Neural progenitor cell (in vitro differentiated cells): Measurements from ENCODE around the gene ALAS1. TPM values are rescaled to one million over a fixed set of nuclear protein-coding genes. Genes with fewer than 3 reads are reported as not detected.
A peak's percentile ranks its signal among the peaks of the same experiment; 100 is the strongest.

ENCODE experiments used
- DNase-seq: peaks from one replicate; pipeline ENCODE4 v3.0.0-alpha.2; 2016; ENCODE audit warnings: low spot score
- H2AFZ ChIP-seq: fragments of 200-600 bp; sonication (generic); replicated peaks from 2 replicates; pipeline ENCODE4 v1.6.1; 2016; ENCODE audit warnings: antibody characterized with exemption
- H3F3A ChIP-seq: fragments of 200-600 bp; sonication (generic); 2 replicates; pipeline ENCODE4 v1.6.1; 2016; ENCODE audit warnings: antibody characterized with exemption, low read depth
- H3K27ac ChIP-seq: fragments of 200-600 bp; sonication (generic); 2 replicates; pipeline ENCODE4 v1.5.1; 2016; ENCODE audit warnings: mild to moderate bottlenecking
- H3K27me3 ChIP-seq: fragments of 200-600 bp; sonication (generic); 2 replicates; pipeline ENCODE4 v1.6.1; 2016; ENCODE audit warnings: mild to moderate bottlenecking, moderate library complexity
- H3K36me3 ChIP-seq: fragments of 200-600 bp; sonication (generic); 2 replicates; pipeline ENCODE4 v1.5.1; 2016
- H3K4me1 ChIP-seq: fragments of 200-600 bp; sonication (generic); 2 replicates; pipeline ENCODE4 v1.6.1; 2016; ENCODE audit warnings: mixed run types
- H3K4me2 ChIP-seq: fragments of 200-600 bp; sonication (generic); 2 replicates; pipeline ENCODE4 v1.6.1; 2016
- H3K4me3 ChIP-seq: fragments of 200-600 bp; sonication (generic); 2 replicates; pipeline ENCODE4 v1.5.1; 2016
- H3K79me2 ChIP-seq: fragments of 200-600 bp; sonication (generic); 2 replicates; pipeline ENCODE4 v1.6.1; 2016; ENCODE audit warnings: low read depth
- H3K9ac ChIP-seq: fragments of 200-600 bp; sonication (generic); 2 replicates; pipeline ENCODE4 v1.6.1; 2016
- H3K9me3 ChIP-seq: fragments of 200-600 bp; sonication (generic); 2 replicates; pipeline ENCODE4 v1.5.1; 2016; ENCODE audit warnings: low read depth
- H4K20me1 ChIP-seq: fragments of 200-600 bp; sonication (generic); 2 replicates; pipeline ENCODE4 v1.6.1; 2016; ENCODE audit warnings: low read depth
- H3K27ac Mint-ChIP-seq: 3 replicates; pipeline ENCODE4 v1.8.0; 2021; ENCODE audit warnings: mixed read lengths
- H3K27me3 Mint-ChIP-seq: 2 replicates; pipeline ENCODE4 v1.8.0; 2022; ENCODE audit warnings: low read depth, mild to moderate bottlenecking, inconsistent platforms, moderate library complexity, mixed read lengths; ENCODE audit not compliant: insufficient read depth
- H3K36me3 Mint-ChIP-seq: 3 replicates; pipeline ENCODE4 v1.8.0; 2021; ENCODE audit warnings: mixed read lengths
- H3K4me1 Mint-ChIP-seq: 3 replicates; pipeline ENCODE4 v1.8.0; 2021; ENCODE audit warnings: mixed read lengths
- H3K4me3 Mint-ChIP-seq: 3 replicates; pipeline ENCODE4 v1.8.0; 2021; ENCODE audit warnings: mild to moderate bottlenecking, moderate library complexity, mixed read lengths
- H3K9me3 Mint-ChIP-seq: 3 replicates; pipeline ENCODE4 v1.8.0; 2020; ENCODE audit warnings: mixed read lengths
- EZH2 ChIP-seq: fragments of 200-600 bp; sonication (generic); IDR thresholded peaks from 2 replicates; pipeline ENCODE4 v1.6.1; 2017; ENCODE audit warnings: antibody characterized with exemption, mild to moderate bottlenecking, moderate library complexity
- EZH2phosphoT487 ChIP-seq: fragments of 200-600 bp; sonication (generic); IDR thresholded peaks from 2 replicates; pipeline ENCODE4 v1.6.1; 2017; ENCODE audit warnings: antibody characterized with exemption
- total RNA-seq: library from RNA; depleted of rRNA; stranded (reverse); fragments of >200 nt; gene quantifications from 2 replicates; pipeline ENCODE4 v1.2.3, GENCODE V29; 2015; ENCODE audit warnings: low replicate concordance
- TF ChIP-seq, protein P1 (sequence below): fragments of 200-600 bp; sonication (generic); IDR thresholded peaks from 2 replicates; pipeline ENCODE4 v1.5.1; 2017; ENCODE audit warnings: antibody characterized with exemption, mild to moderate bottlenecking

Gene ALAS1
- total RNA-seq, 1 donor from 2014 or later, result 35.0 TPM

DNA sequence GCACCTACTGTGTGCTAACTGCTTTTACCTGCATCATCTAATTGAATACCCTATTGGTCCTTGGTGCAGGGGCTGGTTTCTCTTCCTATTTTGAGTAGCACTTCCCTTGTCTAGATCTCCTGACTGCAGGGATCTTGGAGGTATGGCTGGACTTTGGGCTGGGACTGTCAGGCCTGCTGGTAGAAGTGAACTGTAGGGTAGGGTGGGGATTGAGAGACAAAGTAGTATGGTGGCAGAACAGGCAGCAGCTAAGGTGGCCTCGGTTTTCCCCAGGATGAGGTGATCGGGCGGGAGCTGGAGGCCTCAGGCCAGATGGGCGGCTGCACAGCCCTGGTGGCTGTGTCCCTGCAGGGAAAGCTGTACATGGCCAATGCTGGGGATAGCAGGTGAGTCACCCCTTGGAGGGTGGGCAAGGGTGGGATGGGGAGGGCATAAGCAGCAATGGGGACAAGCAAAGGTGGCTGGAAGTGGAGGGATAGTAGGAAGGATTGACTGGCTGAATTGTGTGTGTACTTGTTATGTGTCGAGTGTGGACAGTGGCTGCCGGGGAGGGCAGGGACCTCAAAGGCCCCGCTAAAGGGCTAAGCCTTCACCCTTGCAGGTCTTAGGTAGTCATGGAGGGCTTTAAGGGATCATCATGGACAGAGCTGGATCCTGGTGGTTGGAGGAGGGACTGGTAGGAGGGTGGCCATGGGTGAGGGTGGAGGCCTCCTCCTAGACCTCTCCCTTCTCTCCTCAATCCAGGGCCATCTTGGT lies 49.6 kb downstream of the ALAS1 start:
- no peaks in the 10 kb centered on the region for H3K36me3 ChIP-seq
- no peaks in the 10 kb centered on the region for H3K9me3 Mint-ChIP-seq
- H3K4me2 ChIP-seq, result no peak overlapping the region
- no peak overlapping the region for H3K27ac ChIP-seq
- peak overlapping the region; percentile 69 for H3K4me3 Mint-ChIP-seq
- H3F3A ChIP-seq, result peaks cover 18% of the 10 kb centered on the region
- peaks cover 26% of the 10 kb centered on the region for H3K27me3 Mint-ChIP-seq
- TF ChIP-seq, protein P1, sequence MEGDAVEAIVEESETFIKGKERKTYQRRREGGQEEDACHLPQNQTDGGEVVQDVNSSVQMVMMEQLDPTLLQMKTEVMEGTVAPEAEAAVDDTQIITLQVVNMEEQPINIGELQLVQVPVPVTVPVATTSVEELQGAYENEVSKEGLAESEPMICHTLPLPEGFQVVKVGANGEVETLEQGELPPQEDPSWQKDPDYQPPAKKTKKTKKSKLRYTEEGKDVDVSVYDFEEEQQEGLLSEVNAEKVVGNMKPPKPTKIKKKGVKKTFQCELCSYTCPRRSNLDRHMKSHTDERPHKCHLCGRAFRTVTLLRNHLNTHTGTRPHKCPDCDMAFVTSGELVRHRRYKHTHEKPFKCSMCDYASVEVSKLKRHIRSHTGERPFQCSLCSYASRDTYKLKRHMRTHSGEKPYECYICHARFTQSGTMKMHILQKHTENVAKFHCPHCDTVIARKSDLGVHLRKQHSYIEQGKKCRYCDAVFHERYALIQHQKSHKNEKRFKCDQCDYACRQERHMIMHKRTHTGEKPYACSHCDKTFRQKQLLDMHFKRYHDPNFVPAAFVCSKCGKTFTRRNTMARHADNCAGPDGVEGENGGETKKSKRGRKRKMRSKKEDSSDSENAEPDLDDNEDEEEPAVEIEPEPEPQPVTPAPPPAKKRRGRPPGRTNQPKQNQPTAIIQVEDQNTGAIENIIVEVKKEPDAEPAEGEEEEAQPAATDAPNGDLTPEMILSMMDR, result no peak
- TF ChIP-seq EZH2phosphoT487 (no peak), EZH2 (no peak)
- H3K4me3 ChIP-seq, result no peak overlapping the region
- peaks cover 13% of the 10 kb centered on the region for H3K36me3 Mint-ChIP-seq
- H3K9me3 ChIP-seq, result no peaks in the 10 kb centered on the region
- H3K27me3 ChIP-seq, result peaks cover 46% of the 10 kb centered on the region
- H3K4me1 Mint-ChIP-seq, result no peaks in the 10 kb centered on the region
- H4K20me1 ChIP-seq, result peaks cover 2% of the 10 kb centered on the region
- H3K9ac ChIP-seq, result no peak overlapping the region
- H3K27ac Mint-ChIP-seq, result no peak overlapping the region
- no peaks in the 10 kb centered on the region for H3K79me2 ChIP-seq
- H3K4me1 ChIP-seq, result no peaks in the 10 kb centered on the region
- no peak overlapping the region for H2AFZ ChIP-seq
- no peak for DNase-seq

- H3K36me3 ChIP-seq, result no peaks in the 10 kb centered on the region
- H3K4me1 ChIP-seq, result no peaks in the 10 kb centered on the region
- no peak overlapping the region for H3K4me2 ChIP-seq
- no peak for TF ChIP-seq EZH2phosphoT487
- TF ChIP-seq, protein P1, result no peak
- no peak for DNase-seq
- peaks cover 24% of the 10 kb centered on the region for H3K27me3 Mint-ChIP-seq
- H3K36me3 Mint-ChIP-seq, result peaks cover 16% of the 10 kb centered on the region
- H4K20me1 ChIP-seq, result peaks cover 2% of the 10 kb centered on the region
- H2AFZ ChIP-seq, result no peak overlapping the region
- H3K9me3 Mint-ChIP-seq, result no peaks in the 10 kb centered on the region
- H3K27ac Mint-ChIP-seq, result no peak overlapping the region
- no peak overlapping the region for H3K4me3 Mint-ChIP-seq
- H3K27me3 ChIP-seq, result peaks cover 44% of the 10 kb centered on the region
- no peak overlapping the region for H3K4me3 ChIP-seq
- H3K79me2 ChIP-seq, result no peaks in the 10 kb centered on the region
- H3K9me3 ChIP-seq, result no peaks in the 10 kb centered on the region
- no peaks in the 10 kb centered on the region for H3K4me1 Mint-ChIP-seq
- no peak overlapping the region for H3K9ac ChIP-seq
- peaks cover 18% of the 10 kb centered on the region for H3F3A ChIP-seq
- H3K27ac ChIP-seq, result no peak overlapping the region
These were observed 50.2 kb downstream of the ALAS1 start for GRCh38 chr3:52248165-52248541.

DNA sequence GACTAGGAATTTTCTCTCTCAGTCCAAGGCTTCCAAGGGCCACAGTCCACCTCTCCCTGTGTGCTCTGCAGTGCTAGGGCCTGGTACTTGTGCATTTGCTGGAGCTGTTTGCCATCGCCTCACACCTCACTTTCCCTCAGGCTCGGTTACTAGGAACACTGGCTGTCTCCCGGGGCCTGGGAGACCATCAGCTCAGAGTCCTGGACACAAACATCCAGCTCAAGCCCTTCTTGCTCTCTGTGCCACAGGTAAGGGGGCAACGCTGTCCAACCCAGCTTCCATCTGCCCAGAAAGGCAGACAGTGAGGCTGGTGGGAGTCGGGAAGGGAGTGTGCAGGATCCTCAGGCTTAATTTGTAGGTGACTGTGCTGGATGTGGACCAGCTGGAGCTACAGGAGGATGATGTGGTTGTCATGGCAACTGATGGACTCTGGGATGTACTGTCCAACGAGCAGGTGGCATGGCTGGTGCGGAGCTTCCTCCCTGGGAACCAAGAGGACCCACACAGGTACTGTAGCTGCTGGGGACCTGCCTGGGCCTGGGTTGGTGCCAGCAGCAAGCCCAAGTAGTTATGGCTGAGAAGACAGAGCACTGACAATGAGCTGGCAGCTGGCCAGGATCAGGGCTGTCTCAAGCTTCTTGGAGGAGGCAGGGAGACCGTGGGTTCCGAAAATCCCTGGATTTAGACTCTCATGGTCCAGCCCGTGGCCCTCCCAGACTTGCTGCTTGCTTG lies 51.0 kb downstream of the ALAS1 start:
- Mint-ChIP-seq H3K4me1 (no peaks in the 10 kb centered on the region), H3K27me3 (peaks cover 20% of the 10 kb centered on the region), H3K9me3 (no peaks in the 10 kb centered on the region), H3K36me3 (peaks cover 17% of the 10 kb centered on the region), H3K27ac (no peak overlapping the region), H3K4me3 (no peak overlapping the region)
- TF ChIP-seq, protein P1, result no peak
- no peak for TF ChIP-seq EZH2phosphoT487
- no peak for TF ChIP-seq EZH2
- peaks cover 35% of the 10 kb centered on the region for H3K27me3 ChIP-seq
- peaks cover 18% of the 10 kb centered on the region for H3F3A ChIP-seq
- no peak for DNase-seq
- H3K79me2 ChIP-seq, result no peaks in the 10 kb centered on the region
- no peak overlapping the region for H2AFZ ChIP-seq
- H3K36me3 ChIP-seq, result no peaks in the 10 kb centered on the region
- H3K4me3 ChIP-seq, result no peak overlapping the region
- no peak overlapping the region for H3K9ac ChIP-seq
- no peaks in the 10 kb centered on the region for H3K9me3 ChIP-seq
- H4K20me1 ChIP-seq, result peaks cover 2% of the 10 kb centered on the region
- no peaks in the 10 kb centered on the region for H3K4me1 ChIP-seq
- no peak overlapping the region for H3K4me2 ChIP-seq
- H3K27ac ChIP-seq, result no peak overlapping the region
